GM21390 (cell line): ENCODE data around the gene TAS2R39.
A peak's percentile ranks its signal among the peaks of the same experiment; 100 is the strongest.

ENCODE experiments used
- ATAC-seq: cut with Tn5 transposase; IDR thresholded peaks from one replicate; pipeline ENCODE4 v1.9.1; 2021; ENCODE audit not compliant: unreplicated experiment

TAS2R39 gene

GRCh38 chr7:143214789-143215679 is 31.8 kb downstream of the TAS2R39 start:
- ATAC-seq, result peak; percentile 87

GRCh38 chr7:143216151-143216550 is 32.9 kb downstream of the TAS2R39 start:
- no peak for ATAC-seq

GRCh38 chr7:143216686-143217085 is 33.5 kb downstream of the TAS2R39 start:
- no peak for ATAC-seq

- ATAC-seq, result no peak
These were observed 34.6 kb downstream of the TAS2R39 start for GRCh38 chr7:143217806-143218205.

DNA sequence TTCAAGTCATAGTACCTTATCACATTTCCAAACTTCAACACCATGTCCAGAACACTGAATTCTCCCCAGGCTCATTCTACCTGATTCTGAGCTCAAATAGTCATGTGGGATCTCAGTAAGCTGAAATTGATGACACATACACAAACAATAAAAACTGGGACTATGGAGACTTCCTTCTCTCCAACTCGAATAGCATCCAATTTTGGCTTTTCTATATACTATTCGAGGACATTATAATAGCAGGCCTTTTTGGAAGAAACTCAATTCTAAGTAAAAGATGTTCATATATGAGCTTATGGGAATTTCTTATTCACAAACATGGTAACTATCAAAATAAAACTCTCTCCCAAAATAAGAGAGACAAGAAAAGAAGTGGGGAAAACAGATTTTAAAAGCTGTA is 38.1 kb downstream of the TAS2R39 start:
- ATAC-seq, result no peak

DNA sequence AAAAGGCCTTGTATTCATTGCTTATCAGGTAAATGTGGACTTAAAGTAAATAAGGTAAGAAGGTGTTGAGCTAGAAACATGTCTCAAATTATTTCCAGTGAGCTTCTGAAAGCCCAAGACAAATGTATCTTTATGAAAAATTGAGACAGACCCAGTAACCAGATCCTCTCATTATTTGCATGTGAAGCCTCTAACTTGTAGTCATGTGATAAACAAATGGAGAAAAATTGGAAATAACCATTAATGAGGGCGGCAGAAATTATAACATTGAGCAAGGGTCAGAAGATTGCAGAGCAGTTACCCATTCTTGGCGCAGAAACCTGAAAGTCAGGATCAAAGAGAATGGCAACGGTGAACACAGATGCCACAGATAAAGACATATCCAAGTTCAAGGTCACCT is 38.5 kb downstream of the TAS2R39 start, which contains the start of gene TAS2R40:
TSS of gene TAS2R40 (plus strand) at position 301 of the 400 bp plus-strand sequence. CDS start at position 343, 42 bp downstream.
- no peak for ATAC-seq

GRCh38 chr7:143222782-143223181 is 39.6 kb downstream of the TAS2R39 start:
- ATAC-seq, result no peak

DNA sequence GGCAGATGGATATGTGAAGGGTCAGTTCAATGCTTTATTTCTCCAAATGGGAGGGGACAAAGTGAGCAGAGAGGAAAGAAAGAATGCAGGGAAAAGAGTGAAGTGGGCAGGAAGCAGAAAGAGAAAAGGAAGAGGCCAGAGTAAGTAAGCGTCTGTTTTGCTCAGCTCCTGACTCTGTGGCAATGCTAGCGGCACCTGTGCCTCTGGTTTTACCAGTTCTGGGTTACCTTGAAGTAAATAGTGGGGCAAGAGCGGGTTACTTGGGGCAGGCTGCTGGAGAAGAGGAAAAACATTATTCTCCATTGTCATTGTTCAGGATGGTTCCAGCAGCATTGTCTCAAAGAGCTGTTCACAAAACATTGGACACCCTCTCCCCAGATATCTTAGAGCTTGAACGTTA is 40.6 kb downstream of the TAS2R39 start:
- ATAC-seq, result no peak

DNA sequence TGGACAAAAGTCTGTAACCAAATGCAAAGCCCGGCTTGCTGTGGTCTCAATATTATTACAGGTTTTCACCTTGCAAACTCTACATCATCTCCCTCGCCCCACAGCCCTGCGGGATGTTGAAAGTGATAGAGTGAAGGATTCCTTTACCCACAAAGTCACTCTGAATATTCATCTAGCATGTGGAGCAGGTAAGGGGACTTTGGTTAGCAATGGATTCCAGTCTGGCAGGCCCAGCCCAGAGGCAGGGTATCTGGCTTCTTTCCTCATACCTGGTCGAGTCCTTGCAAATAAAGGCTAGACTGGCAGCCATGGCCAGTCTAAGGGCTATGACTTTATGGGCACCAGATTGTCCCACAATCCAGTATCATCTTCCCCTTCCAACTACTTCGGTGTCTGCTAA is 41.8 kb downstream of the TAS2R39 start:
- ATAC-seq, result no peak

GRCh38 chr7:143227806-143228205 is 44.6 kb downstream of the TAS2R39 start:
- no peak for ATAC-seq

DNA sequence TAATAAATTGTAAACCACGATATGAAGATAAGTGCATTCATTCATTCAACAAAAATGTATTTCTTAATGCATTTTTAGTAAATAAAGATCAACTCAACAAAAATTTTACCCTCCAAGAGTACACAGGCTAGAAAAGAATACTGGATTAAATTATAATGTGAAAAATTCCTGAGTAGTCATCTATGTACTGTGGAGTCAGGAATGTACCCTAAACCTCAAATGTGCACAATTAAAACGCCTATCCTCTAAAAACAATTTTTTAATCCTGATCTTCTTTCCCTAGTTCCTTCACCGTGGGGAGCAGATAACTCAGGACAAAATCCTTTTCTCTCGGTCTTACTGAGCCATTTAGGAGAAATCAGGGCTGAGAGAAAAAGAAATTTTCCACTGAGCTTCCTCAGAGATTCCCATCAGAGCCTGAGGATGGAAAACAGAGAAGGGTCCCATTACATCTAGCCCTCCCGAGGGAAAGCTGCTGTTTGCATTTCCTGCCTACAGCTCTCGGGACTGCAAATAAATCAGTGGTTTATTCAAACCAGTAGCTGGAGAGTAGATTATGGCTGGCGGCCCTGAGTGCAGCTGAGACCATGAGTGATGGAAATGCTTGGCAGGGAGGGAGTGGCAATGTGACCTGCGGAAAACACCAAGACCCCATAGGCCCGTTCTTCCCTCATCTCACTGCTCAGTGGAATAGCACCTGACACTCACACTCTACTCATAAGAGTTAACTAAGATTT is 46.0 kb downstream of the TAS2R39 start:
- no peak for ATAC-seq

DNA sequence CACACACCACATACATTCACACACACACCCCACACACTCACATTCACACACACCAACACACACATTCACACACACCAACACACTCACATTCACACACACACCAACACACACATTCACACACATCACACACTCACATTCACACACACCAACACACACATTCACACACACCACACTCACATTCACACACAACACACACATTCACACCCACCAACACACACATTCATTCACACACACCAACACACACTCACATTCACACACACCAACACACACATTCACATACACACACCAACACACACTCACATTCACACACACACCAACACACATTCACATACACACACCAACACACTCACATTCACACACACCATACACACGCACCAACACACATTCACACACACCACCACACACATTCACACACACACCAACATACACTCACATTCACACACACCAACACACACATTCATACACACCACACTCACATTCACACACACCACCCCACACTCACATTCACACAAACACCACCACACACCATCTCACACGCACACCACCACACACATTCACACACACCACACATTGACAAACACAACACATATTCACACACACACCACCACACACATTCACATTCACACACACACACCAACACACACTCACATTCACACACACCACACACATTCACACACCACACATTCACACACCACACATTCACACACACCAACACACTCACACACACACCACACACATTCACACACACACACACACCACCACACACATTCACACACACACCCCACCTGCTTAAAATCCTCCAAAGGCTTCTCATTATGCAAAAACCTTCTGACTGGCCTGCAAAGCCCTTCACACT is 47.6 kb downstream of the TAS2R39 start:
- ATAC-seq, result no peak
